HG02885 (cell line): ENCODE measurements around the gene DRC3.
A peak's percentile ranks its signal among the peaks of the same experiment; 100 is the strongest.
"Not testable (repeated sequence)": the region's sequence is repeated elsewhere in the genome, so short reads cannot be mapped to it uniquely, and the experiment has no call there.

Experiments used
- ATAC-seq: cut with Tn5 transposase; IDR thresholded peaks from one replicate; pipeline ENCODE4 v1.9.1; 2021; ENCODE audit warnings: mild to moderate bottlenecking; ENCODE audit not compliant: unreplicated experiment, poor library complexity

Gene DRC3

DNA sequence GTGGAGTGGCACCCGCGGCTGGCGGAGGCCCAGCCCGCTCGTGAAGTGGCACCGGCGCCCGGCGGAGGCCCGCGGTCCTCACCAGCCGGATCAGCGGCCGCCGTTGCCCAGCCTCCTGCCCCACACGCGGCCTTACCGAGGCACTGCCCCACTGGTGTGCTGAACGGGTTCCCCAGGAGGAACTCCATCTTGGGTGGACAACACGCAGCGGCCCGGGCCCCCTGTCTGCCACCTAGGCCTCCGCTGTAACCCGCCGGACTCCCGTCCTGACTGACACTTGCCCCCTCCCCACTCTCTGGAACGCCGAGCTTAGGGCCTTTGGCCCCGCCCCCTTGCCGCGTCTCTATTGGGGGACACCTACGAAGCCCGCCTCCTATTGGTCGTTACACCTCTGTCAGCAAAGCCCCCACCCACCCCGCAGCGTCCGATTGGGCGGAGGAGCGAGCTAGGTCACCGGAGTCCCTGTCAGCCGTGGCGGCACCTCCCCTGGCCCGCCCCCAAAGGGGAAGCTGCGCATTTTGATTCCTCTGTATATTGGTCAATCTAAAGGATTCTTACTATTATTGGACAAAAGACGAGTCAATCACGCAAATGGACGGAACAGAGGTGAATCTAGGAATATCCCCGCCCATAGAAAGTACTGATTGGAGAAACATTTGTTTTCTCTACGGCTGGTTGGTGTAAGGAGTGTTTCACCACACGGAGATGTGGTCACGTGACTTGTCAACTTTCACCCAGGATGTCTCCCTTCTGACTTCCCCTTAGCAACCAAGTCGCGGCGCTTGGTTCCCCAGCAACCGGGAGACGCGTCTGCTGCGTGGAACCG, at the start of gene DRC3, which contains the start of gene TOM1L2:
DRC3 (plus strand) TSS at position 737 of the 826 bp plus-strand sequence. CDS start 4,737 bp downstream, outside the sequence.
TOM1L2 (minus strand) TSS at position 275 of the 826 bp plus-strand sequence; CDS start at position 188, 87 bp downstream.
- ATAC-seq, result peak; percentile 91

GRCh38 chr17:17924131-17924856, 48.4 kb upstream of the DRC3 start:
- no peak for ATAC-seq

GRCh38 chr17:17924857-17925250, 47.8 kb upstream of the DRC3 start:
- no peak for ATAC-seq

GRCh38 chr17:17926036-17926435, 46.6 kb upstream of the DRC3 start:
- ATAC-seq, result no peak

DNA sequence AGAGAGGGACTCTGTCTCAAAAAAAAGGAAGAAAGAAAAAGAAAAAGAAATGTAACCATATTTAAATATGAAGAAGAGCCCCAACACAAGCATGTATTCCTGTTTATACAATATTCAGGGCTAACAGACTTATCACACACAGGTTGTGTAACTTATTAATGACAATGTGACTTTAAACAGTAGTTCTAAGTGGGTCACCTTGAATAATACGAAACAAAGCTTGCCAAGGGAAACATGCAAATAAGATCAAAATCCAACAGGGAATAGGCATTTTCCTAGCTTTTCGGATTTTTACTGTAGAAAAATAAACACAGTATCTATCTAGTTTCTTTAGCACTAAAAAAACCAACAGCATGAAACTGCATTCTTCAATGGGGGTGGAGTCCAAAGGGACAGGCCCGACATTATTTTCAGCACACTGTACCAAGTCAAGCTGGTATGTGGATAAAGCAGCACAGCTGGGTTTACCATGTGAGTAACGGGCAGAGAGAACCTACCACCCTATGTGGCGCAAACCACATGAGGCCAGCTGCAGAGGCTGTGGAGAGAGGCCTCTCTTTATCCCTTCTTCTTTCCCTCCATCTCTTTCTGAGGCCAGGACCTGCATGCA, 45.7 kb upstream of the DRC3 start:
- ATAC-seq, result no peak

DNA sequence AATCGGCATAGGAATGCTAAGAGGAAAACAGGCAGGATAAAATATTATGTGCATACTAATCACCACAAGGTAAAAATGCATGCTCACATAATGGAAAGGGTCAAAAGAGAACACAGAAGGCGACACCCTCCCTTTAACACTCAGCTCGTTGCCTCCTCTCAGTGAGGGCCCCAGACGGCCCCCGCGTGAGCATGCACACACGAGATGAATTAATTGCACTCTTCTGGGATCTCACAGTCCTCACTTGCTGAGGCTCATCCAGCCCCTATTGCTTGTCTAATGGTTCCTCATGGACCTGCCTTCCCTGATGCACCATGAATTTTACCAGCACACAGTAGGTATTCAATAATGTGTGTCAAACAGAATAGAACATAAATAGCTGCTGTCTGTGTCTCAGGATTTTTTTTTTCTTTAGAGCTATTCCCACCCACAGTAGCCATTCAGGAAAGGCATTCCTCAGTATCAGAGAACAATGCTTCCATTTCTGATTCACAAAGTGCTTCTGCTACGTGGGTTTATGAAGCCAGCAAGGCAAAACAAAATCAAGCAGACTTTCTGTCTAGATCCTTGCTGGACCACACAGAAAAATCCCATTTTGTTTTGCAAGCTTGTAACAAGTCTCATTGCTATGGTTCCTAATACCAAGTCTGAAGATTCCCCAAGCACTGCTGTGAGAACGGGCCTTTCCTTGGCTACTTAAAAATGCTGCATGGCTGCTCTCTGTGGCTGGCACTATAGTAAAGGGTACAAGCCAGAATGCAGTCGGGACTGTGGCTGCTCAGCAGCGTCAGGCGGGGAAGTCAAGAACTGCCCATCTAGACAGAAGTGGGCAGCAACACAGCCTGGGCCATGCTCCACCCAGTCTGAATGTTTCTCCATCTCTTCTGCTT, 44.0 kb upstream of the DRC3 start:
- no peak for ATAC-seq

- ATAC-seq, result no peak
These were observed 42.8 kb upstream of the DRC3 start for GRCh38 chr17:17929655-17930380.

DNA sequence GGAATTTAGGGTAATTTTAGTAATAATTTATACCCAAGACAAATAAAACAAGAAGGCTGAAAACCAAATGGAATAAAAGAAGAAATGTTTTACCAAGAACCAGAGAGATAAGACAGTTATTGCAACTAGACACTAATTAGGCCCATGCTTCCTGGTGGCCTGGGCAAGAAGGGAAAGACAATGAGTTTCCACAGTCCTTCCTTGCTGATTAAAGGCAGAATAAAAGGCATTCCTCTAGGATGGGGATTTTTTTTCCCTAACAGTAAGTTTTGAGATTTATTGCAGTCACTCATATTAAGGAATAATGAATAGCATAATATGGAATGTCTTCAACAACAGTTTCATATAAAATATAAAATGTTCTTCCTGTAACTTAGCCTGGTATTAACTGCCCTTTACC, 42.0 kb upstream of the DRC3 start:
- no peak for ATAC-seq

- no peak for ATAC-seq
These were observed 41.5 kb upstream of the DRC3 start for GRCh38 chr17:17931159-17931558.

DNA sequence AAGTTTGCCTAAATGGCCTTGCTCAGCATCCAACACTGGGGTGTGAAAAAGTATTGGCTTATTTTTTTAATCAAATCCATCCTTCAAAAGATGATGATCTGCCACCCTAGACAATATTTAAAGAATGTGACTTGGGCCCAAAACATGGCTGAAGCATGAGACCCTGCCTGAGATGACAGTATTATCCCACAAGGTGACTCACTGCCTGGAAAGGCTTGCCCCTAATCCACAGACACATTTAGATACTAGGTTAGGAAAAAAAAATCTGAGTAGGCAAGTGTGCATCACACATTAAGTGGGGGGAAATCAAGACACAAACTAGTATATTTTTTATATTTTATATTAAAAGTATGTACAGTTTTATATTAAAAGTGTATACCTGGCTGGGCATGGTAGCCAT, 38.9 kb upstream of the DRC3 start:
- ATAC-seq, result no peak

- no peak for ATAC-seq
These were observed 38.4 kb upstream of the DRC3 start for GRCh38 chr17:17934214-17934613.

GRCh38 chr17:17934806-17935205, 37.9 kb upstream of the DRC3 start:
- no peak for ATAC-seq

DNA sequence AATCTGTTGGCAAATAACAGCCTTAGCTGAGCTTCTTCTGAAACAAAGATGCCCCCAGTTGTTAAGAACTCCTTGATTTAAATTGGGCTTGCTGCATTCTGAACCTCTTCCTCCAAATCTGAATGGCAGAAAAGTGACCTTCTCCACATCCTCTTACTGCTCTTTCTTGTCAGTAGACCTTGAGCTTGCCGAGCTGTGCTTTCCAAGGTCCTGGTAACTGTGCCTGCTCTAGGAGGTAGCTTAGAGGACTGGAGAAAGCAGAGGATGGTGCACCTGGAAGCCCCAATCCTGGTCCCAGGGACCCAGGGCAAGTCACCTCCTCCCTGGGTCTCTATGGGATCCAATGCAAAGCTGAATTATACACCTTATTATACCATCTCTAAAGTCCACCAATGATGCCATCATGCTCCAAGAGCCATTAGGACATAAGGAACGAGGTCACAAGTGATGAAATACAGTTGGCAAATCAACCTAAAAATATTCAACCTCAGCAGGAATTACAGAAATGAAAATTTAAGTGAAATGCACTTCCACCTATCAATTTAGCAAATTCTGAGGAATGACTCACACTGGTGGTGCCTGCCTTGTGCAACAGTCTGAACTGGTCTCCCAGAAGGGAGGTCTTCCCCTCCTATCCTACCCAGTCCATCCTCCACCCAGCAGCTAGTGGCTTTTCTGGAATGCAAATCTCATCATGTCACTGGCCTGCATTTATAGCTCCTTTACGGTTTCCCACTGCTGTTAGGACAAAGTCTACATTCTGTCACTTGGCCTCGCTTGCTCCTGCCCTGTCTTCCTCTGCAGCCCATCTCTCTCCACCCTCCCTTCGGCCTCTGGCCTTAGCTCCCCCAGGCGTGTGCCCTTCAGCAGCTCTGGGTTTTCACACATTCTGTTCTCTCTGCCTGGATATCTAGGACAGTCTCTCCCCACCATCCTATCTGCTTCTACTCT, 37.1 kb upstream of the DRC3 start:
- no peak for ATAC-seq

DNA sequence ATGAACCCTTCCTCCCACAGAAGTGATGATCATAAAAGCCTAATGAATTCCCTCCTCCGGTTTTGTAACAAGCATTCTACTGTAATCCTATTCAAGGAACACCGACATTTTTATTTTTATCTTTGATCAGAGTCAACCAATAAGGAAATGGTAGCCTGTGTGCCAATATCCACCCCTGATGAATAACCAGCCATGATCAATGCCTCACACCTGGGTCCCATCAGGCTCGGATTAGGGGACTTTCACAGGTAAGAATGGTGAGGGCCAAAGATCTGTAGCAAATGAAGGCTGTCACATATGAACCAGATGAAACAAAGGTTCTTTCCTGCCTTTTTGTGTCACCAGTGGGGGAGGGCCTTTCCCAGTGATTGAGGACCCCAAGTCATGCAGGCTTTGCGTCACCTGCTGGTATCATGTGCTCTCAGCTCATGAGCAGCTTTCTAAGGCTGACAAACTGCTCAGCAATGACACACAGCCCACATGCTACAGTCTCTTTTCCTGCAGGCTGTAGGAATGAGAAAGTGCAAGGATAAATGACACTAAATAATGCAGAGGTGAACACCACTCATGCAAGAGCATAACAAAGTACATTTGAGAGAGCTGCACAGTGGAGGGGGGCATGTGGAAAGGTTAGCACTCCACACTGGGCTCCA, 35.3 kb upstream of the DRC3 start:
- ATAC-seq, result no peak

- ATAC-seq, result no peak
These were observed 34.7 kb upstream of the DRC3 start for GRCh38 chr17:17937958-17938357.

GRCh38 chr17:17938388-17939107, 34.1 kb upstream of the DRC3 start:
- ATAC-seq, result peak; percentile 48

DNA sequence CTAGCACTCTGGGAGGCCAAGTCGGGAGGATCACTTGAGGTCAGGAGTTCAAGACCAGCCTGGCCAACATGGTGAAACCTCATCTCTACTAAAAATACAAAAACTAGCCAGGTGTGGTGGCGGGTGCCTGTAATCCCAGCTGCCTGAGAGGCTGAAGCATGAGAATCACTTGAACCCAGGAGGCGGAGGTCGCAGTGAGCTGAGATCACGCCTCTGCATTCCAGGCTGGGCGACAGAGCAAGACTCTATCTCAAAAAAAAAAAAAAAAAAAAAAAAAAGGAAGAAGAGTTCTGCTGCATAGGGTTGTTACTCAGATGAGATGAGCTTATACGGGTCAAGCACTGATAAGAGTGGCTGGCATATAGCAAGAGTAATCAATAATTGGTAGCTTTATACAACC, 32.7 kb upstream of the DRC3 start:
- ATAC-seq, result not testable (repeated sequence)
